HEK293T (cell line): ENCODE results near the gene IGF1.

Experiments
- BHLHE40 ChIP-seq: fragments of 450-650 bp; IDR thresholded peaks from 2 replicates; pipeline ENCODE4 v1.6.1; 2016; ENCODE audit warnings: mild to moderate bottlenecking, moderate library complexity, borderline replicate concordance
- CTBP1 ChIP-seq: fragments of 450-650 bp; IDR thresholded peaks from 2 replicates; pipeline ENCODE4 v1.6.1; 2016; ENCODE audit warnings: borderline replicate concordance
- ELF4 ChIP-seq: fragments of 450-650 bp; IDR thresholded peaks from 2 replicates; pipeline ENCODE4 v1.6.1; 2017; ENCODE audit warnings: antibody characterized with exemption
- FOXA1 ChIP-seq: fragments of 450-650 bp; IDR thresholded peaks from 2 replicates; pipeline ENCODE4 v1.6.1; 2016; ENCODE audit warnings: mild to moderate bottlenecking
- HDGF ChIP-seq: fragments of 450-650 bp; IDR thresholded peaks from 2 replicates; pipeline ENCODE4 v1.6.1; 2017; ENCODE audit warnings: antibody characterized with exemption, borderline replicate concordance
- L3MBTL2 ChIP-seq: fragments of 450-650 bp; conservative IDR thresholded peaks from 2 replicates; pipeline ENCODE4 v1.6.1; 2016; ENCODE audit warnings: mild to moderate bottlenecking
- LEF1 ChIP-seq: fragments of 450-650 bp; IDR thresholded peaks from 2 replicates; pipeline ENCODE4 v1.6.1; 2017; ENCODE audit warnings: mild to moderate bottlenecking, borderline replicate concordance
- SP1 ChIP-seq: fragments of 450-650 bp; IDR thresholded peaks from 2 replicates; pipeline ENCODE4 v1.6.1; 2017
- SUZ12 ChIP-seq: fragments of 450-650 bp; IDR thresholded peaks from 2 replicates; pipeline ENCODE4 v1.6.1; 2016; ENCODE audit warnings: mild to moderate bottlenecking

GRCh38 chr12:102484017-102484416 lies 3.7 kb upstream of the IGF1 start:
- TF ChIP-seq FOXA1 = no peak
- no peak for TF ChIP-seq SP1
- no peak for TF ChIP-seq HDGF
- TF ChIP-seq BHLHE40 = no peak
- TF ChIP-seq CTBP1 = no peak
- no peak for TF ChIP-seq ELF4
- no peak for TF ChIP-seq L3MBTL2
- no peak for TF ChIP-seq LEF1
- TF ChIP-seq SUZ12 = no peak
